GM19351 (cell line): ENCODE data around the gene COL28A1.
"Not testable (repeated sequence)": the region's sequence is repeated elsewhere in the genome, so short reads cannot be mapped to it uniquely, and the experiment has no call there.

Experiments
- ATAC-seq: cut with Tn5 transposase; IDR thresholded peaks from one replicate; pipeline ENCODE4 v1.9.1; 2021; ENCODE audit warnings: mild to moderate bottlenecking, moderate library complexity; ENCODE audit not compliant: unreplicated experiment

COL28A1 gene

DNA sequence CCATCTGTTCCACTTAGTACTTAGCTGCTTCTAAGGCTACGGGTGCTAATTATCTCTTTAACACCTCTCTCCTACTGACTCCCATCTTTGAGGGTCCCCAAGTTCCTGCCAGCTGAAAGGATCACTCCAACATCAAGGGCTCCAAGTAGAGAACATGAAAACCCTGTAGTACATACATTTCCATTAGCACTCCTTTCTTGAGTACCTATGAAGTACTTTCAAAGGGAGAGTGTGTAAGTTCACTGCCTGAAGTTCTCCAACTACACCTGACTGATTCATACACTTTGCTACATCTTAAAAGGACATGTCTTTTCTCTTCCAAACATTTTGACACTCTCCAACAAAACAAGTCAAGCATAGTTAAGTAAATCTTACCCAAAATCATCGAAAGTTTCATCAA lies 113.8 kb downstream of the COL28A1 start:
- ATAC-seq = no peak

DNA sequence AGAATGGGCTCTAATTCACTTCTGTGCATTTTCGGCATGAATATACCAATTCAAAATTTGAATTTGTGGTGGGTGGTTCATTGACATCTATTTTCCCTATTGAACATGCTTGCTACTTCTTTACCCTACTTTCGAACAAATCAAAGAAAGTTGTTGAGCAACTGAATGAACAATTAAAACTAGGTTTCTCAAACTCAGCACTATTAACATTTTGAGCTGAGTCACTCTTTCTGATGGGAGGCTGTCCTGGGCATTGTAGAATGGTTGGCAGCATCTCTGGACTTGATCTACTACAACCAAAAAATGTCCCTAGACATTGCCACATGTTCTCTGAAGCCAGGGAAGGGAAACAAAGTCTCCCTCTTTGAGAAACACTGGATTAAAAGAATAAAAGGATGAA lies 116.7 kb downstream of the COL28A1 start:
- ATAC-seq = no peak

- ATAC-seq = no peak
Measured at GRCh38 chr7:7417851-7418250, 117.8 kb downstream of the COL28A1 start.

DNA sequence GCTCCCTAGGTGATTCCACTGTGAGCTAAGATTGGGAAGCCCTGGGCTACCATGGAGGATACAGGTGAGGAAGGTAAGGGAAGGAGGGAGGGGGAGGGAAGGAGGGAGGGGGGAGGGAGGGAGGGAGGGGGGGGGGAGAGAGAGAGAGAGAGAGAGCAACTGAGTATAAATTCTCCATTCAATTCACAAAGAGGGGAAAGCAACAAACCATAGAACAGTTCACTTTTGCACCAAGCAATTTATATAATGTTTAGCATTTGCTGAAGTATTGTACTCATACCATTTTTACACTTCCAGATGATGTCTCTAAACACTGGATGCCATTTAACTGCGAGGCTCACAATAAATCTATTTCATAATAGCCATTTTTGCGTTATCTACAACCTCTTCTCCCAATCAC lies 118.3 kb downstream of the COL28A1 start:
- ATAC-seq = no peak

GRCh38 chr7:7416031-7416858 lies 119.4 kb downstream of the COL28A1 start:
- ATAC-seq = no peak

DNA sequence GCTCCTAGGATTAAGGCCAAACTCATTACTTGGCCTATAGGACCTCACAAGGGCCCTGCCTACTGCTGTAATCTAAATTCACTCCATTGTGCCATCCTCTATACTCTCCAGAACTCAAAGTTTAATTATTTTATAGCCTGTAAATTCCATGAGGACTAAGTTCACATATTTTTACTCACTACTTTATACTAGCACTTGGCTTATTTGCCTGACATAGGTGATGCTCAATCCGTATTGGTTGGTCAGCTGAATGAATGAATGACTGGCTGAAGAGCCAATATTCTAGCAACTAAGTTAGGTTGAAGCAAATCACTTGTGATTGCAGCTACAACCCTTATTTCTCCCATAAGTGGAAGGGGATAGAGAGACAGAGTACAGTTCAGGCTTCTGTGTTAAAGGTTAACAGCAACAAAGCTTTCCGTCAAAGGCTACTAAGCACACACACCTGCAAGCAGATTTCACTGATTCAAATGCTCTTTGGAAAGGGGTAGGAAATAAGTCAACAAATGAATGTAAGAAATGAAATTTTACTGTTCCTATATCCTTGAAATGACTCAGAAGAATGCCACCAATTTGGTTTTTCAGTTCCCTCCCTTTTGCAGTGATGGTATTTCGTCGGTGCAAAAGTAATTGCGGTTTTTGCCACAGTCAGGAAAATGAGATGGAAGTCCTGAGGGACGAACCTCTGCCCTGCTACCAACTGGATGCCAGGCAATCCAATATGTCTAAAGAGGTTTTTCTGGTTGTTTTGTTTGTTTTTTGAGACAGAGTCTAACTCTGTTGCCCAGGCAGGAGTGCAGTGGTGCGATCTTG lies 120.7 kb downstream of the COL28A1 start:
- ATAC-seq = no peak

DNA sequence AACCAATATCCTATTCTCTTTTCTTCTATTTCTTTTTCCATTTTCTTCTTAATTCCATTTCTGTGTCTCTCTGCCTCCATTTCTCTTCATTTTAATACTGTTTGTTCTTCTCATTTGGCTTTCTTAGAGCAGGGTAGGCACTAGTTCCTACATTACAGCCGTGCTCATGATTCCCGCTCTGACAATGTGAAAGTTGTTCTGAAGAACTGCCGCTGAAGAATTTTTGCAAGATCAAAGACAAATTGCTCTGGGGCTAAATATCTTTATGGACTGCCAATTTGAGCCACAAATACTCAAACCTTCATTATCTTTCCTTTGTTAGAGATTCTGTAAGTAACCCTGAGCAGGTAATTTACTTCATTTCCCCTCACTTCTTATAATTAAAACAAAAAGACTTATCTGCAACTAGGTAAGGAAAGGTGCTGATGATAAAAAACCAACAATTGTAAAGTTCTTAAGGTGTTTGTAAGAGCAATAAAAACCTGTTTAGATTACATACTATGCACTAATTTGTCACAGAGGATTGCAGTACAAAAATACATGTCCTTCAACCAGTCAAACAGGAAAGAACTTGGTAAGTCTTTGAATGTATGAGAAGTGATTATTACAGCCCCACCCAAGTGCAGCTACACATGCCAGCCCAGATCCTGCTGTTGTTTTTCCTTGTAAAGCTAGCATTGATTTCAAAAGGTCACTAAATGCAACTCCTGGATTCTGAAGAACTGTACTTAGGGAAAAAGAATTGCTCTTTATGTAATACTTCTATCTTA lies 127.5 kb downstream of the COL28A1 start:
- ATAC-seq = no peak

DNA sequence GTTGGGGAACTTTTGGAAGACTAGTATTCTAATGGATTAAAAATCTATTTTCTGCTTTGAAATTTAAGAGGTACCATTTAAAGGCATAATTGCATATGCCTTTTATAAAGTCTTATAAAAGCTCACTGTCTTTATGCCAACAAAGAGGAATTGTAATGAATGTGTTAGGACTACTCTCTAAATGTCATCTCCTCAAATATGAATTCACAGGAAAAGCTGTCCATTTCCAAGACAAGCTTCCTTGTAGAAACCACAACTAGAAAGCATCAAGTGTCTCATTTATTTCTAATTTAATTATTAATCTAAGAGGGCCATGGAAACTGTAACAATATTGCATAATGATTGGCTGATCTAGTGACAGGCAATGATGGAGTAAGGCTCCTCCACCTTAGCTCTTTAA lies 130.2 kb downstream of the COL28A1 start:
- no peak for ATAC-seq

- ATAC-seq = no peak
Measured at GRCh38 chr7:7399707-7400106, 136.0 kb downstream of the COL28A1 start.

GRCh38 chr7:7395785-7396184 lies 139.9 kb downstream of the COL28A1 start:
- ATAC-seq = no peak

DNA sequence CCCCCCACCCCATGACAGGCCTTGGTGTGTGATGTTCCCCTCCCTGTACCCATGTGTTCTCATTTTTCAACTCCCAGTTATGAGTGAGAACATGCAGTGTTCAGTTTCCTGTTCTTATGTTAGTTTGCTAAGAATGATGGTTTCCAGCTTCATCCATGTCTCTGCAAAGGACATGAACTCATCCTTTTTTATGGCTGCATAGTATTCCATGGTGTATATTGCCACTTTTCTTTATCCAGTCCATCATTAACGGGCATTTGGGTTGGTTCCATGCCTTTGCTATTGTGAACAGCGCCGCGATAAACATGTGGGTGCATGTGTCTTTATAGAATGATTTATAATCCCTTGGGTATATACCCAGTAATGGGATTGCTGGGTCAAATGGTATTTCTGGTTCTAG lies 147.5 kb downstream of the COL28A1 start:
- ATAC-seq = not testable (repeated sequence)

- ATAC-seq = no peak
Measured at GRCh38 chr7:7385421-7385820, 150.3 kb downstream of the COL28A1 start.

DNA sequence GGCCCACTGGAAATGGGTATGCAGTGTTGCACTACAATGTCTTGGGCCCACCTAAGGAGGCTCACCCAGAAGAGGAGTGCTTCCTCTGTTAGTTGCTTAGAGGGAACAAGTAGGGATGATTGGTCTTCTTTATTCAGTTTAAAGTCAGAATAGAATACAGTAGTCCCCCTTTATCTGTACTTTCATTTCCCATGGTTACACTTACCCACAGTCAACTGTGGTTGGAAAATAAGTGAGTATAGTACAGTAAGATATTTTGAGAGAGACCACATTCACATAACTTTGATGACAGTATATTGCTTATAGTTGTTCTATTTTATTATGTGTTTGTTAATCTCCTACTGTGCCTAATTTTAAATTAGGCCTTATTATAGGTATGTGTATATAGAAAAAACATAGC lies 151.4 kb downstream of the COL28A1 start:
- no peak for ATAC-seq

GRCh38 chr7:7375538-7375937 lies 160.1 kb downstream of the COL28A1 start:
- no peak for ATAC-seq

DNA sequence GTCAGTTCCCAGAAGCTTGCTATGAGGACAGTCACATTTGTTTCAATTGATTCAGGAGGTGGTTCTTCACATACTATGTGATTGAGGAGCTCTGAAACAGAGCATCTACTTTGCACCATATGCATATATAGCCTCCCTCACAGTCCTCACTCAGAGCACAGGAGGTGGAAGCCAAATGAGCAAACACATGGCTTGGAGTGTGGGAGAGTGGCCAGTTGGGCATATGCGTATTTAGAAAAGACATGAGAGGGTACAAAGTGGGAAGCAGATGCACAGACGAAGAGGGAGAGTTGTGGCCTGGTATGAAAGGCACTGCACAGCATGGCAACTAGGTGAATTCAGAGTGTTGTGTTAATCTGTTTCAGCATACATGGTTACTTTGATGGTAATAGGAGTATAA lies 165.6 kb downstream of the COL28A1 start:
- no peak for ATAC-seq

GRCh38 chr7:7369134-7369533 lies 166.5 kb downstream of the COL28A1 start:
- no peak for ATAC-seq

- ATAC-seq = no peak
Measured at GRCh38 chr7:7354674-7355073, 181.0 kb downstream of the COL28A1 start.

DNA sequence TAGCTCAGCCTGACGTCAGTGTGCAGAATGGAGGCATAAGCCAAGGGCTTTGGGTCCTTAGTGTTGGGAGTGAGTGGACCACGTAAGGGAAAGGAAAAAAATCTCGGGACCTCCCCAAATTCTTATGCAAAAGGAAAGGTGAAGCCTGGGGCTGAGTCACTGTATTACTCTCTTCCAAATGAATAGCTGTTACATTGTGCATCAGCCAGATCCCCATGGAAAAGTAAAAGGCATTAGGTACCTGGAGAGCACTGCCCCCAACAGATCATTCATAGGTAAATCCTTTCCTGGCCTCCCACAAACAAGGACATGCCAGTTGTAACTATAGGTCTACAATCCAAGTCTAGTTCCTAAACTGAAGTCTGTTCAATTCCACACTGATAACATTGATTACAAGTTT lies 182.8 kb downstream of the COL28A1 start:
- no peak for ATAC-seq

DNA sequence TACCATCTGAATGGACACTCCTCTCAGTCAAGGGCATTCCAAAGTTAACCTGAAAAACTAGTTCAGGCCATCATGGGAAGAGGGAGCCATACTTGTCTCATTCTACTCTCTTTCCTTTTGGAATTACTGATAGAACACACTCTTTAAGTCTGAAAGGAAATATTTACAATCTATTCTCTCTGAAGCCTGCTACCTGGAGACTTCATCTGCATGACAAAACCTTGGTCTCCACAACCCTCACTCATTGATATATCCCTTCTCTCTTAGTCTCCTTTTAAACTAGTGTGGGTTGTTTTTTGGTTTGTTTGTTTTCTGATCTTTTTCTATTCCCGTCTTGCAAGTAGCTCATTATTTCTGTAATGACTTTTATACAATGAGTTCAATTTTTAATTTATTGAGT lies 183.8 kb downstream of the COL28A1 start:
- ATAC-seq = no peak

GRCh38 chr7:7351156-7351555 lies 184.5 kb downstream of the COL28A1 start:
- ATAC-seq = no peak

DNA sequence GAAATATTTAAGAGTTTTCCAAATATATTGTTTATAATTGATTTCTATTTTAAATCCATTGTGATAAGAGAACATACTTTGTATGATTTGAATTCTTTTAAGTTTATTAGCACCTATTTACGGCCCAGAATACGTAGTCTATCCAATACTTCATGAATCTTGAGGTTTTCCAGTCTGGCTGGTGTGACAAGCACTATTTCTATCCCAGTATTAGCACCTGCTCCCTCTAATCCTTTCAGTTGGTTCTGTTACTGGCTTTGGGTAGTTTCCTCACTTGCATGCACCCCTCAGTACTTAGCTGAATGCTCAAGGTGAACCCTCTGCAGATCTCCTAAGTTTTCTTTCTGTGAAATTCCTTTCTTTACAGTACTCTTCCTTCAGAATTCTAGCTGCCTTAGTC lies 186.5 kb downstream of the COL28A1 start:
- no peak for ATAC-seq
